GM12874 (cell line): ENCODE measurements around the gene SLC18A3.

ENCODE experiments used
- TF ChIP-seq, protein P1 (sequence below): IDR thresholded peaks from 2 replicates; pipeline ENCODE4 v1.5.1; 2011; ENCODE audit warnings: low read depth, mild to moderate bottlenecking, control low read depth, low read length, moderate library complexity; ENCODE audit not compliant: insufficient read depth

The SLC18A3 gene

DNA sequence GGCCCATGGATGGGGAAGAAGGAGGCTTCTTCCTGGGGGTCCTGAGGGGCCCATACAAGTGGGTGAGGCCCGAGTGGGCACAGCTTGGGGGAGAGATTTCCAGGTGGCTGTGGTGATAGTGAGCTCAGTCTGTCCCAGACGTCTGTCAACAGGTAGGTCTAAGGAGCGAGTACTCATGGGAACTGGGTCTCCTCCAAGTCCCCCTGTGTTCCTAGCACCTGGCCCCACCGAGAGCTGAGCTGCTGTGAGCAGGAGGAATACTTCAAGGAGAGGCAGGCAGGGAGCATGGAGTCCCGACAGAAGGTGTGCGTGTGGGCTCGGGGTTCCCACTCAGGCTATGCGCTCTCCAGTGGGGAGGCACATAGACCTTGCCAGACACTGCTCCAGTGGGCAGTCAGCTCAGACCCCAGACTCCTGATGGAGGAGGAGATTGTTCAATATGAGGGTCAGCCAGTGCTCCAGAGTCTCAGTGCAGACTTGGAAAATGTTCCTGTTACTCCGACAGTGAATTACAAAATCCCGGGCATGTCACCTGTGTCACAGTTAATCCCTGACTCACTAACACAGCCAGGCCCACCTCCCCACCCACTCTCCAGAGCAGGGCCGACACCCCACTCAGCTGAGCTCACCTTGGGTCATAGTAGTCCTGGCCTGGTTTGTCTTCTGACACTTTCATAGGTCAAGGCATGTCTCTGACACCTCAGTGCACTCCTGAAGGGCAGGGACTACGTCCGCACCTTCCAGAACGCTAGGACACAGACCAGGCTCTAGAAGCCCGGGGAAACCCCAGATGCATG is 41.1 kb downstream of the SLC18A3 start:
- TF ChIP-seq, protein P1, sequence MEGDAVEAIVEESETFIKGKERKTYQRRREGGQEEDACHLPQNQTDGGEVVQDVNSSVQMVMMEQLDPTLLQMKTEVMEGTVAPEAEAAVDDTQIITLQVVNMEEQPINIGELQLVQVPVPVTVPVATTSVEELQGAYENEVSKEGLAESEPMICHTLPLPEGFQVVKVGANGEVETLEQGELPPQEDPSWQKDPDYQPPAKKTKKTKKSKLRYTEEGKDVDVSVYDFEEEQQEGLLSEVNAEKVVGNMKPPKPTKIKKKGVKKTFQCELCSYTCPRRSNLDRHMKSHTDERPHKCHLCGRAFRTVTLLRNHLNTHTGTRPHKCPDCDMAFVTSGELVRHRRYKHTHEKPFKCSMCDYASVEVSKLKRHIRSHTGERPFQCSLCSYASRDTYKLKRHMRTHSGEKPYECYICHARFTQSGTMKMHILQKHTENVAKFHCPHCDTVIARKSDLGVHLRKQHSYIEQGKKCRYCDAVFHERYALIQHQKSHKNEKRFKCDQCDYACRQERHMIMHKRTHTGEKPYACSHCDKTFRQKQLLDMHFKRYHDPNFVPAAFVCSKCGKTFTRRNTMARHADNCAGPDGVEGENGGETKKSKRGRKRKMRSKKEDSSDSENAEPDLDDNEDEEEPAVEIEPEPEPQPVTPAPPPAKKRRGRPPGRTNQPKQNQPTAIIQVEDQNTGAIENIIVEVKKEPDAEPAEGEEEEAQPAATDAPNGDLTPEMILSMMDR: no peak

GRCh38 chr10:49651917-49652316 is 41.8 kb downstream of the SLC18A3 start:
- TF ChIP-seq, protein P1: no peak

GRCh38 chr10:49652421-49653272 is 42.5 kb downstream of the SLC18A3 start:
- TF ChIP-seq, protein P1: no peak

- TF ChIP-seq, protein P1: no peak
These were observed 43.3 kb downstream of the SLC18A3 start for GRCh38 chr10:49653273-49653929.

- TF ChIP-seq, protein P1: no peak
These were observed 44.1 kb downstream of the SLC18A3 start for GRCh38 chr10:49654036-49654693.

DNA sequence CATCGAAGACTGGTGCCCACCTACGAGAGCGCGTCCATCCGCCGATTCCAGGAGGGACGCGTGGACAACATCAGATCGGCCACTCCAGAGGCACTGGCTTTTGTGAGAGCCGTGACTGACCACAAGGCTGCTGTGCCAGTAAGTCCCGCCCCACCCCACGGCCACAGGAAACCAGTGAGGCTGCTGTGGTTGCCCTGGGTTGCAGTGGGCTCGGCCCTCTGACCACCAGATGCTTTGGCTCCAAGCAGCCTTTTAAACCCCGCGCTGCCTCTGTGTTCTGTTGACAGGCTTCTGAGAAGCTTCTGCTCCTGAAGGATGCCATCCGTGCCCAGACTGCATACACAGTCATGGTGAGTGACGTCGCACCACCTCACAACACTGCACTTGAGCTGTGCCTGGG is 45.0 kb downstream of the SLC18A3 start:
- TF ChIP-seq, protein P1: no peak
